OCI-LY7 (cell line): ENCODE results near the gene GREB1. TPM values are rescaled to one million over a fixed set of nuclear protein-coding genes. Genes with fewer than 3 reads are reported as not detected.

Source experiments
- BruUV-seq: library from RNA; stranded (reverse); fragments of 400-500 nt; replicated peaks from 2 replicates; lab custom pipeline; 2021; lab: Mats Ljungman, UMichigan
- CTCF ChIA-PET: fragments of 300-600 bp; sonication (Branson Sonifier 250); formaldehyde crosslinking; loops from one replicate; lab custom pipeline; 2022; ENCODE audit warnings: antibody characterized with exemption; ENCODE audit not compliant: unreplicated experiment; lab: Charles Lee
- POLR2A ChIA-PET: fragments of 300-600 bp; sonication (Branson Sonifier 250); formaldehyde crosslinking; loops from one replicate; lab custom pipeline; 2022; ENCODE audit warnings: antibody characterized with exemption; lab: Charles Lee
- DNase-seq: peaks from one replicate; pipeline ENCODE4 v3.0.0-alpha.2; 2015; ENCODE audit warnings: low spot score
- H2AFZ ChIP-seq: fragments of 200-600 bp; sonication (generic), shearing (Covaris generic); 2 replicates; pipeline ENCODE4 v1.6.1; 2014; ENCODE audit warnings: mild to moderate bottlenecking, antibody characterized with exemption, low read length, moderate library complexity
- H3K27ac ChIP-seq: fragments of 200-600 bp; sonication (generic); 2 replicates; pipeline ENCODE4 v1.5.1; 2014; ENCODE audit warnings: mixed run types, low read depth, mild to moderate bottlenecking, moderate library complexity, low read length, inconsistent platforms; ENCODE audit not compliant: poor library complexity, severe bottlenecking
- H3K36me3 ChIP-seq: fragments of 200-600 bp; sonication (generic); 2 replicates; pipeline ENCODE4 v1.6.1; 2014; ENCODE audit warnings: mild to moderate bottlenecking, antibody characterized with exemption, low read length, moderate library complexity, mixed read lengths; ENCODE audit not compliant: insufficient read depth
- H3K4me1 ChIP-seq: fragments of 200-600 bp; sonication (generic); 2 replicates; pipeline ENCODE4 v1.5.1; 2014; ENCODE audit warnings: mild to moderate bottlenecking, low read length; ENCODE audit not compliant: insufficient read depth, poor library complexity, severe bottlenecking
- H3K4me2 ChIP-seq: fragments of 200-600 bp; sonication (generic); 2 replicates; pipeline ENCODE4 v1.6.1; 2014; ENCODE audit warnings: mild to moderate bottlenecking, low read length
- H3K4me3 ChIP-seq: fragments of 200-600 bp; sonication (generic); 2 replicates; pipeline ENCODE4 v1.5.1; 2014; ENCODE audit warnings: mild to moderate bottlenecking, low read depth, low read length; ENCODE audit not compliant: poor library complexity, severe bottlenecking
- H3K79me2 ChIP-seq: fragments of 200-600 bp; sonication (generic); 2 replicates; pipeline ENCODE4 v1.6.1; 2016; ENCODE audit warnings: low read depth, mild to moderate bottlenecking, low read length, moderate library complexity, mixed read lengths; ENCODE audit not compliant: insufficient read depth
- H3K9me2 ChIP-seq: fragments of 200-600 bp; sonication (generic); 2 replicates; pipeline ENCODE4 v1.6.1; 2016; ENCODE audit warnings: mild to moderate bottlenecking, low read length, mixed read lengths; ENCODE audit not compliant: insufficient read depth
- H3K9me3 ChIP-seq: fragments of 200-600 bp; sonication (generic); 2 replicates; pipeline ENCODE4 v1.6.1; 2014; ENCODE audit warnings: mild to moderate bottlenecking, mixed run types, low read length, mixed read lengths
- H4K20me1 ChIP-seq: fragments of 200-600 bp; sonication (generic); 2 replicates; pipeline ENCODE4 v1.6.1; 2014; ENCODE audit warnings: mild to moderate bottlenecking, antibody characterized with exemption, low read length, moderate library complexity, mixed read lengths; ENCODE audit not compliant: insufficient read depth
- CTCF ChIP-seq: fragments of 200-600 bp; sonication (generic); conservative IDR thresholded peaks from 2 replicates; pipeline ENCODE4 v1.5.1; 2014; ENCODE audit warnings: mild to moderate bottlenecking, antibody characterized with exemption, low read length, moderate library complexity, mixed read lengths
- EZH2phosphoT487 ChIP-seq: fragments of 200-600 bp; sonication (generic); IDR thresholded peaks from 2 replicates; pipeline ENCODE4 v1.6.1; 2018; ENCODE audit warnings: low read depth, borderline replicate concordance, mild to moderate bottlenecking, mixed run types, antibody characterized with exemption, low read length, moderate library complexity, mixed read lengths
- intact Hi-C: fragments of 100-400 bp; cut with micrococcal nuclease; formaldehyde crosslinking; loops from one replicate; pipeline ENCODE4 v1.10.0; 2022; ENCODE audit not compliant: unreplicated experiment
- total RNA-seq, 2 experiments: library from RNA; depleted of rRNA in 1 of 2; stranded (reverse); fragments of >200 nt in 1 of 2; shearing (Covaris generic) in 1 of 2; gene quantifications; 2 replicates each; pipeline ENCODE4 v1.2.3, GENCODE V29; 2014 to 2022

Gene GREB1
- total RNA-seq, 2 experiments from 2014 or later = 3.5 to 8.4 TPM

GRCh38 chr2:11540148-11540995, 6.5 kb downstream of the GREB1 start:
- H3K79me2 ChIP-seq = no peaks in the 10 kb centered on the region
- no peak overlapping the region for H3K4me2 ChIP-seq
- POLR2A ChIA-PET = no interaction called here
- TF ChIP-seq CTCF (no peak), EZH2phosphoT487 (no peak)
- H3K36me3 ChIP-seq = no peaks in the 10 kb centered on the region
- H3K4me3 ChIP-seq = no peak overlapping the region
- H3K9me2 ChIP-seq = no peaks in the 10 kb centered on the region
- intact Hi-C loops = no loop called here
- BruUV-seq = no TSS peak
- CTCF ChIA-PET = no interaction called here
- no peaks in the 10 kb centered on the region for H3K9me3 ChIP-seq
- H4K20me1 ChIP-seq = no peaks in the 10 kb centered on the region
- no peak overlapping the region for H2AFZ ChIP-seq
- DNase-seq = no peak
- no peaks in the 10 kb centered on the region for H3K4me1 ChIP-seq
- H3K27ac ChIP-seq = no peak overlapping the region

- DNase-seq = no peak
- Histone ChIP-seq H4K20me1 (no peaks in the 10 kb centered on the region), H3K36me3 (no peaks in the 10 kb centered on the region), H2AFZ (no peak overlapping the region), H3K4me1 (no peaks in the 10 kb centered on the region), H3K27ac (no peak overlapping the region), H3K79me2 (no peaks in the 10 kb centered on the region), H3K9me2 (no peaks in the 10 kb centered on the region), H3K4me2 (no peak overlapping the region), H3K4me3 (no peak overlapping the region), H3K9me3 (no peaks in the 10 kb centered on the region)
- intact Hi-C loops = no loop called here
- TF ChIP-seq CTCF = no peak
- no TSS peak for BruUV-seq
- CTCF ChIA-PET = no interaction called here
- POLR2A ChIA-PET = no interaction called here
Measured at GRCh38 chr2:11540996-11541692, 7.3 kb downstream of the GREB1 start.
